RWPE1 (cell line): ENCODE data around the gene STING1.

ENCODE experiments used
- CTCF ChIA-PET: fragments of 350-600 bp; sonication (Branson Sonifier 250); formaldehyde crosslinking; extraction: SDS; loops from one replicate; lab custom pipeline; 2021; lab: Yijun Ruan, JAX
- POLR2A ChIA-PET: fragments of 400-600 bp; formaldehyde crosslinking; extraction: SDS; loops from one replicate; lab custom pipeline; 2020; ENCODE audit warnings: antibody characterized with exemption; ENCODE audit not compliant: low non-redundant PET; lab: Yijun Ruan, JAX
- DNase-seq: peaks from one replicate; pipeline ENCODE4 v3.0.0; 2012; ENCODE audit warnings: low spot score
- H3K27ac ChIP-seq: fragments of 450-650 bp; 2 replicates; pipeline ENCODE4 v1.5.1; 2017
- CTCF ChIP-seq: fragments of 450-650 bp; conservative IDR thresholded peaks from 2 replicates; pipeline ENCODE4 v1.5.1; 2017; ENCODE audit warnings: low read depth, mild to moderate bottlenecking

Gene STING1

GRCh38 chr5:139456776-139457175, 25.8 kb downstream of the STING1 start:
- ChIA-PET CTCF (no interaction called here), POLR2A (no interaction called here)
- peak overlapping the region; percentile 21; the same call in 1 of the 2 replicates for H3K27ac ChIP-seq
- no peak for TF ChIP-seq CTCF
- DNase-seq, result no peak

- TF ChIP-seq CTCF, result no peak
- ChIA-PET POLR2A (no interaction called here), CTCF (no interaction called here)
- no peak for DNase-seq
- peak overlapping the region; percentile 24 for H3K27ac ChIP-seq
These were observed 27.8 kb downstream of the STING1 start for GRCh38 chr5:139454568-139455290.

GRCh38 chr5:139453683-139454567, 28.6 kb downstream of the STING1 start:
- no peak for TF ChIP-seq CTCF
- H3K27ac ChIP-seq, result peak overlapping the region; percentile 24
- CTCF ChIA-PET, result no interaction called here
- POLR2A ChIA-PET, result no interaction called here
- DNase-seq, result no peak

GRCh38 chr5:139451878-139452660, 30.5 kb downstream of the STING1 start:
- no peak for TF ChIP-seq CTCF
- no peak overlapping the region for H3K27ac ChIP-seq
- POLR2A ChIA-PET, result no interaction called here
- CTCF ChIA-PET, result no interaction called here
- no peak for DNase-seq

- CTCF ChIA-PET, result no interaction called here
- no peak for TF ChIP-seq CTCF
- POLR2A ChIA-PET, result no interaction called here
- H3K27ac ChIP-seq, result no peak overlapping the region
- no peak for DNase-seq
These were observed 31.4 kb downstream of the STING1 start for GRCh38 chr5:139451176-139451575.
